Mesendoderm (in vitro differentiated cells): ENCODE measurements around the gene NUDT19.
"Not testable (repeated sequence)": the region's sequence is repeated elsewhere in the genome, so short reads cannot be mapped to it uniquely, and the experiment has no call there.

Source experiments
- DNase-seq: peaks from one replicate; pipeline ENCODE4 v3.0.0; 2013
- H2AK5ac ChIP-seq: 2 replicates; pipeline ENCODE4 v1.6.1; 2013; ENCODE audit warnings: low read length, inconsistent platforms
- H2BK120ac ChIP-seq: 2 replicates; pipeline ENCODE4 v1.6.1; 2013; ENCODE audit warnings: low read depth, mild to moderate bottlenecking, low read length, moderate library complexity, mixed read lengths
- H2BK15ac ChIP-seq: replicated peaks from 2 replicates; pipeline ENCODE4 v1.6.1; 2013; ENCODE audit warnings: low read depth, mild to moderate bottlenecking, moderate library complexity
- H2BK5ac ChIP-seq: 2 replicates; pipeline ENCODE4 v1.6.1; 2013; ENCODE audit warnings: low read length, inconsistent platforms
- H3K18ac ChIP-seq: 2 replicates; pipeline ENCODE4 v1.6.1; 2013; ENCODE audit warnings: mild to moderate bottlenecking, low read length, mixed read lengths
- H3K23ac ChIP-seq: one replicate; pipeline ENCODE4 v1.6.1; 2013; ENCODE audit warnings: low read length
- H3K27ac ChIP-seq: 2 replicates; pipeline ENCODE4 v1.5.1; 2013; ENCODE audit warnings: low read depth, mild to moderate bottlenecking, inconsistent platforms, low read length, moderate library complexity
- H3K27me3 ChIP-seq: 2 replicates; pipeline ENCODE4 v1.6.1; 2013; ENCODE audit warnings: low read length, control low read depth, mild to moderate bottlenecking, inconsistent platforms; ENCODE audit not compliant: insufficient read depth, poor library complexity
- H3K36me3 ChIP-seq: 2 replicates; pipeline ENCODE4 v1.6.1; 2013; ENCODE audit warnings: low read length, inconsistent platforms; ENCODE audit not compliant: control insufficient read depth, insufficient read depth
- H3K4ac ChIP-seq: one replicate; pipeline ENCODE4 v1.6.1; 2013; ENCODE audit warnings: low read depth, mild to moderate bottlenecking, low read length, moderate library complexity
- H3K4me1 ChIP-seq: 2 replicates; pipeline ENCODE4 v1.6.1; 2013; ENCODE audit warnings: low read depth, low read length, inconsistent platforms; ENCODE audit not compliant: control insufficient read depth
- H3K4me2 ChIP-seq: 2 replicates; pipeline ENCODE4 v1.6.1; 2013; ENCODE audit warnings: low read length
- H3K4me3 ChIP-seq: 2 replicates; pipeline ENCODE4 v1.5.1; 2013; ENCODE audit warnings: mild to moderate bottlenecking, low read length
- H3K56ac ChIP-seq: one replicate; pipeline ENCODE4 v1.6.1; 2013; ENCODE audit warnings: low read length
- H3K79me1 ChIP-seq: 2 replicates; pipeline ENCODE4 v1.6.1; 2013; ENCODE audit warnings: low read length, inconsistent platforms
- H3K79me2 ChIP-seq: 2 replicates; pipeline ENCODE4 v1.6.1; 2013; ENCODE audit warnings: mild to moderate bottlenecking, low read length; ENCODE audit not compliant: control insufficient read depth, insufficient read depth
- H3K9ac ChIP-seq: 2 replicates; pipeline ENCODE4 v1.6.1; 2013; ENCODE audit warnings: low read length, inconsistent platforms
- H4K5ac ChIP-seq: one replicate; pipeline ENCODE4 v1.6.1; 2013; ENCODE audit warnings: low read length
- H4K8ac ChIP-seq: one replicate; pipeline ENCODE4 v1.6.1; 2013; ENCODE audit warnings: low read depth, mild to moderate bottlenecking, control low read depth, low read length, moderate library complexity
- WGBS: extraction: QIAGEN DNeasy Blood & Tissue Kit; methylation state at CpG from one replicate; pipeline ENCODE4 v1.1.7; 2013; ENCODE audit warnings: low lambda C conversion rate, missing lambda C conversion rate; ENCODE audit not compliant: insufficient coverage; ENCODE audit errors: extremely low coverage; 5-methylcytosine and 5-hydroxymethylcytosine counted together

Gene NUDT19

GRCh38 chr19:32651729-32652140, 39.9 kb upstream of the NUDT19 start:
- Histone ChIP-seq H3K79me1 (peaks cover 1% of the 10 kb centered on the region), H2BK15ac (no peak overlapping the region), H3K9ac (peak overlapping the region; percentile 32), H3K4me3 (no peak overlapping the region), H2AK5ac (no peak overlapping the region), H2BK120ac (no peak overlapping the region), H3K27ac (no peak overlapping the region), H3K36me3 (peaks cover 6% of the 10 kb centered on the region), H3K4ac (no peak overlapping the region), H4K8ac (no peak overlapping the region), H3K4me1 (no peaks in the 10 kb centered on the region), H3K27me3 (no peaks in the 10 kb centered on the region), H3K4me2 (no peak overlapping the region), H3K18ac (no peak overlapping the region), H3K23ac (no peak overlapping the region), H2BK5ac (no peak overlapping the region), H4K5ac (no peak overlapping the region), H3K79me2 (no peaks in the 10 kb centered on the region), H3K56ac (peak overlapping the region; percentile 60)
- WGBS = no CpG with 5 or more reads among the region's 8 CpGs
- peak; percentile 90 for DNase-seq

- H3K4me3 ChIP-seq, H3K27ac ChIP-seq, H3K9ac ChIP-seq, H4K5ac ChIP-seq, H4K8ac ChIP-seq, H3K56ac ChIP-seq, H3K4me1 ChIP-seq, H2BK15ac ChIP-seq, DNase-seq, H3K4ac ChIP-seq, H2AK5ac ChIP-seq, H3K79me1 ChIP-seq, H3K23ac ChIP-seq, H3K79me2 ChIP-seq, H3K36me3 ChIP-seq, H2BK5ac ChIP-seq, H2BK120ac ChIP-seq, H3K4me2 ChIP-seq, H3K27me3 ChIP-seq, H3K18ac ChIP-seq: not testable (repeated sequence)
- no CpG with 5 or more reads among the region's 13 CpGs for WGBS
These were observed 39.3 kb upstream of the NUDT19 start for GRCh38 chr19:32652331-32652730.

- no peak overlapping the region for H3K27ac ChIP-seq
- no peak overlapping the region for H3K23ac ChIP-seq
- no peak for DNase-seq
These were observed 38.6 kb upstream of the NUDT19 start for GRCh38 chr19:32652894-32653598.

GRCh38 chr19:32653599-32653915, 38.1 kb upstream of the NUDT19 start:
- Histone ChIP-seq H3K56ac (no peak overlapping the region), H3K36me3 (peaks cover 2% of the 10 kb centered on the region), H3K27me3 (no peaks in the 10 kb centered on the region), H3K9ac (no peak overlapping the region), H4K8ac (no peak overlapping the region), H2AK5ac (no peak overlapping the region), H3K4ac (no peak overlapping the region), H3K4me2 (no peak overlapping the region), H3K27ac (no peak overlapping the region), H4K5ac (no peak overlapping the region), H2BK15ac (no peak overlapping the region), H2BK120ac (no peak overlapping the region), H3K79me1 (peaks cover 1% of the 10 kb centered on the region), H3K23ac (no peak overlapping the region), H3K4me1 (no peaks in the 10 kb centered on the region), H2BK5ac (no peak overlapping the region), H3K79me2 (no peaks in the 10 kb centered on the region), H3K4me3 (no peak overlapping the region), H3K18ac (no peak overlapping the region)
- no CpG with 5 or more reads among the region's 15 CpGs for WGBS
- DNase-seq = no peak

More at GRCh38 chr19:32652894-32653598, 38.6 kb upstream of the NUDT19 start:
- Histone ChIP-seq H3K56ac (no peak overlapping the region), H2AK5ac (no peak overlapping the region), H3K27me3 (no peaks in the 10 kb centered on the region), H3K4me3 (no peak overlapping the region), H3K9ac (no peak overlapping the region), H2BK5ac (no peak overlapping the region), H3K4me2 (no peak overlapping the region), H3K4ac (no peak overlapping the region), H2BK15ac (no peak overlapping the region), H2BK120ac (no peak overlapping the region), H3K36me3 (peaks cover 3% of the 10 kb centered on the region), H3K79me2 (no peaks in the 10 kb centered on the region), H3K18ac (no peak overlapping the region), H3K79me1 (peaks cover 1% of the 10 kb centered on the region), H3K4me1 (no peaks in the 10 kb centered on the region), H4K8ac (no peak overlapping the region), H4K5ac (no peak overlapping the region)
- no CpG with 5 or more reads among the region's 12 CpGs for WGBS

GRCh38 chr19:32656379-32656778, 35.2 kb upstream of the NUDT19 start:
- no CpG with 5 or more reads among the region's 8 CpGs for WGBS
- not testable (repeated sequence) for H3K4me2 ChIP-seq, H3K23ac ChIP-seq, H2BK15ac ChIP-seq, H3K27me3 ChIP-seq, H3K4me3 ChIP-seq, H4K8ac ChIP-seq, H2BK120ac ChIP-seq, H3K56ac ChIP-seq, H3K9ac ChIP-seq, H3K4ac ChIP-seq, DNase-seq, H3K79me1 ChIP-seq, H2BK5ac ChIP-seq, H2AK5ac ChIP-seq, H3K18ac ChIP-seq, H3K36me3 ChIP-seq, H3K4me1 ChIP-seq, H3K79me2 ChIP-seq, H3K27ac ChIP-seq, H4K5ac ChIP-seq

- H3K9ac ChIP-seq = no peak overlapping the region
- H3K4me3 ChIP-seq = no peak overlapping the region
- H3K56ac ChIP-seq = no peak overlapping the region
- H2BK15ac ChIP-seq = no peak overlapping the region
- H3K27ac ChIP-seq = no peak overlapping the region
- H3K79me1 ChIP-seq = peaks cover 1% of the 10 kb centered on the region
- H3K4me2 ChIP-seq = no peak overlapping the region
- no peak overlapping the region for H3K23ac ChIP-seq
- no peak overlapping the region for H3K4ac ChIP-seq
- no peak overlapping the region for H2BK120ac ChIP-seq
- H3K79me2 ChIP-seq = peaks cover 3% of the 10 kb centered on the region
- DNase-seq = no peak
- H3K36me3 ChIP-seq = no peaks in the 10 kb centered on the region
- no peak overlapping the region for H2BK5ac ChIP-seq
- H3K18ac ChIP-seq = no peak overlapping the region
- H2AK5ac ChIP-seq = no peak overlapping the region
- H3K27me3 ChIP-seq = no peaks in the 10 kb centered on the region
- H4K8ac ChIP-seq = no peak overlapping the region
- no CpG with 5 or more reads among the region's 10 CpGs for whole genome bisulfite sequencing
- H3K4me1 ChIP-seq = no peaks in the 10 kb centered on the region
- H4K5ac ChIP-seq = no peak overlapping the region
These were observed 33.5 kb upstream of the NUDT19 start for GRCh38 chr19:32658075-32658474.
